Gastroesophageal sphincter (tissue), 4 donors: ENCODE data around the gene PRDM15. TPM values are rescaled to one million over a fixed set of nuclear protein-coding genes. Genes with fewer than 3 reads are reported as not detected.

Source experiments
- ATAC-seq: fragments of 150-250 bp; one replicate; pipeline ENCODE4 v1.9.1; 2016; ENCODE audit warnings: mild to moderate bottlenecking, moderate library complexity
- H3K27ac ChIP-seq, 4 donors: fragments of 200-600 bp; sonication (generic) in 3 of 4; 1 replicate in 3 of 4; 2 replicates in 1 of 4; pipeline ENCODE4 v1.5.1; 2016 to 2019
- H3K27me3 ChIP-seq: fragments of 200-600 bp; sonication (generic); one replicate; pipeline ENCODE4 v1.5.1; 2019
- H3K36me3 ChIP-seq, 2 donors: fragments of 200-600 bp; sonication (generic); one replicate each; pipeline ENCODE4 v1.5.1; 2019; ENCODE audit warnings: control low read depth in 1 of 2
- H3K4me1 ChIP-seq, 3 donors: fragments of 200-600 bp; sonication (generic); 1 replicate in 2 of 3; 2 replicates in 1 of 3; pipeline ENCODE4 v1.5.1; 2016 to 2019; ENCODE audit warnings: control low read depth in 2 of 3
- H3K4me3 ChIP-seq, 2 donors: fragments of 200-600 bp; sonication (generic); one replicate each; pipeline ENCODE4 v1.5.1; 2019; ENCODE audit warnings: mild to moderate bottlenecking in 1 of 2, moderate library complexity in 1 of 2
- H3K9me3 ChIP-seq, 3 donors: fragments of 200-600 bp; sonication (generic); one replicate each; pipeline ENCODE4 v1.5.1; 2017 to 2019; ENCODE audit warnings: control low read depth in 2 of 3
- EP300 ChIP-seq: sonication (generic); formaldehyde crosslinking; IDR thresholded peaks from one replicate; pipeline ENCODE4 v1.6.1; 2017; ENCODE audit warnings: antibody characterized with exemption, mild to moderate bottlenecking
- POLR2A ChIP-seq, 2 donors: fragments of 450-650 bp; IDR thresholded peaks; one replicate each; pipeline ENCODE4 v1.6.1; 2017; ENCODE audit warnings: antibody characterized with exemption in 2 of 2, mild to moderate bottlenecking in 2 of 2, moderate library complexity in 1 of 2
- POLR2AphosphoS5 ChIP-seq: sonication (generic); formaldehyde crosslinking; IDR thresholded peaks from one replicate; pipeline ENCODE4 v1.6.1; 2017; ENCODE audit warnings: antibody characterized with exemption
- WGBS, 2 donors: methylation state at CpG; one replicate each; pipeline ENCODE4 v1.1.5; 2018; ENCODE audit warnings: low coverage in 1 of 2; 5-methylcytosine and 5-hydroxymethylcytosine counted together
- total RNA-seq, 4 donors: library from RNA; depleted of rRNA; stranded (reverse); fragments of >200 nt; gene quantifications; one replicate each; pipeline ENCODE4 v1.1.0, GENCODE V29; 2016
- TF ChIP-seq, protein P1 (sequence below), 4 experiments: fragments of 200-600 bp in 2 of 4; fragments of 450-650 bp in 2 of 4; sonication (generic) in 1 of 4; IDR thresholded peaks; one replicate each; pipeline ENCODE4 v1.5.1; 2017 to 2019; ENCODE audit warnings: antibody characterized with exemption in 4 of 4, mild to moderate bottlenecking in 2 of 4, moderate library complexity in 2 of 4

PRDM15 gene
- total RNA-seq, 4 donors from 2014 or later: 2.9 to 8.2 (median 7.2) TPM

DNA sequence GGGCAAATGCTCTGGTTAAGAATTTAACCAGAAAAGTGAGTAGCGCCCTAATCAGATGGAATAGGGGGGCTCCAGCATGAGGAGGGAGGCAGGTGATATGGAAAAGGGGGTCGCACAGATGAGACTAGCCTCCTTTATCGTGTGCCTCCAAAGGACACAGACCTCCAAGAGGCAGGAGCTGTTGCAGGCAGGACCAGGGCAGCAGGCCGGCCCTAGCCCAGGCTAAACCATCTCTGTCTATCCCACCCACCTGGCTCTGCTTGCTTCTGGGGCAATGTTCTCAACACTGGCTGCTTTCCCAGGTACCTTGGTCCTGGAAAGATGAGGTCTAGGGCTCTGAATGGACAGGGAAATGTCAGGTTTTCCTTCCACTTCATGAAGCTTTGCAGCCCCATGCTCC is 38.4 kb upstream of the PRDM15 start:
- 89 to 95% methylated on average over 3 to 4 of the region's 4 CpGs for WGBS, 2 donors
- peaks cover 0 to 70% of the 10 kb centered on the region in 2 donors for H3K36me3 ChIP-seq

DNA sequence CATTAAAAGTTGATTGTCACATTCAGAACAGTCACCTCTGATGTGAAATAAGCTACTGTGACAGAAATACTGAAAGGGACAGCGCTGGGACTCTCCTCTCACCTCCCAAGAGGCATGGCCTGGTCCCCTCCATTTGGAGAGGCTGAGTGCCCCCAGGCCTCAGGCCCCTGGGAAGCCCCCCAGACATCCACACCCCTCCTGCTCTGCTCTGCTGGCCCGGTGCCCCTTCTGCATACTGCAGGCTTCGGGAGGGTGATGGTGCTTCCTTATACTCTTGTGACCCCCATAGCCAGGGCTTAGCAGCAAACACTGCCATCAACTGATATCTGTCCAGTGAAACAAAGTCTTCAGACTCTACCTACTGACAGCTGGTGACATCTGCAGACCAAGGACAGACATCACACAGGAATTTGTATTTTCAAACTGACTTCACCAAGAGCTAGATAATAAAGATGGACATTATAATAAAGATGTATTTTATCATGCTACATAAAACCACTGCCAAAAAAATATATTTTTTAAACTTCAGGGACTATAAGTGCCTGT is 37.8 kb upstream of the PRDM15 start:
- no peak for TF ChIP-seq EP300
- TF ChIP-seq POLR2AphosphoS5: no peak
- TF ChIP-seq, protein P1, sequence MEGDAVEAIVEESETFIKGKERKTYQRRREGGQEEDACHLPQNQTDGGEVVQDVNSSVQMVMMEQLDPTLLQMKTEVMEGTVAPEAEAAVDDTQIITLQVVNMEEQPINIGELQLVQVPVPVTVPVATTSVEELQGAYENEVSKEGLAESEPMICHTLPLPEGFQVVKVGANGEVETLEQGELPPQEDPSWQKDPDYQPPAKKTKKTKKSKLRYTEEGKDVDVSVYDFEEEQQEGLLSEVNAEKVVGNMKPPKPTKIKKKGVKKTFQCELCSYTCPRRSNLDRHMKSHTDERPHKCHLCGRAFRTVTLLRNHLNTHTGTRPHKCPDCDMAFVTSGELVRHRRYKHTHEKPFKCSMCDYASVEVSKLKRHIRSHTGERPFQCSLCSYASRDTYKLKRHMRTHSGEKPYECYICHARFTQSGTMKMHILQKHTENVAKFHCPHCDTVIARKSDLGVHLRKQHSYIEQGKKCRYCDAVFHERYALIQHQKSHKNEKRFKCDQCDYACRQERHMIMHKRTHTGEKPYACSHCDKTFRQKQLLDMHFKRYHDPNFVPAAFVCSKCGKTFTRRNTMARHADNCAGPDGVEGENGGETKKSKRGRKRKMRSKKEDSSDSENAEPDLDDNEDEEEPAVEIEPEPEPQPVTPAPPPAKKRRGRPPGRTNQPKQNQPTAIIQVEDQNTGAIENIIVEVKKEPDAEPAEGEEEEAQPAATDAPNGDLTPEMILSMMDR (IDR thresholded peaks at IDR 0.05): no peak
- Histone ChIP-seq H3K27me3 (no peaks in the 10 kb centered on the region), H3K9me3 (no peaks in the 10 kb centered on the region), H3K27ac (no peak overlapping the region), H3K4me1 (peaks cover 0 to 2% (median 0%) of the 10 kb centered on the region in 3 donors), H3K36me3 (peaks cover 0 to 74% of the 10 kb centered on the region in 2 donors), H3K4me3 (no peak overlapping the region)
- 85 to 100% methylated on average over 1 to 3 of the region's 3 CpGs for WGBS, 2 donors
- ATAC-seq: no peak

More for the DNA sequence above, 38.4 kb upstream of the PRDM15 start:
- no peak for ATAC-seq
- peaks cover 0 to 8% (median 0%) of the 10 kb centered on the region in 3 donors for H3K4me1 ChIP-seq
- no peaks in the 10 kb centered on the region for H3K27me3 ChIP-seq
- H3K4me3 ChIP-seq: no peak overlapping the region
- TF ChIP-seq, protein P1 (IDR thresholded peaks at IDR 0.05): no peak
- no peak for TF ChIP-seq POLR2AphosphoS5
- no peak for TF ChIP-seq EP300
- TF ChIP-seq POLR2A (IDR thresholded peaks at IDR 0.05): no peak
- no peaks in the 10 kb centered on the region for H3K9me3 ChIP-seq
- no peak overlapping the region for H3K27ac ChIP-seq

DNA sequence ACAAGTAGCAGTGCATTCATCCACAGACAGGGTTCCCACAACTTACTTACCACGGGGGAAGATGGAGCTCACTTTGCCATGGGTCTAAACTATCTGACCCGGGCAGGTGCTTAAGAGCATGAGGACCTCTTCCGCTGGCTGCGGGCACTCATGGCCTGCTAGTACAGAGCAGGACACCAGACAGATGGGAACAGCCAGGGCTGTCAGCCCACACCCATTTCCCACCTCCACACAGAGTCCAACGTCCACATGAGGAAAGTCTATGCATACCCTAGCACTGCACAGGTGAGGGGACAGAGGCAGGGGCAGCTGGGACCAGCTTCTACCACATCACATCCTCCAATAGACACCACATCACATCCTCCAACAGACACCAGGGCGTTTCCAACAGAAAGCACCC is 35.8 kb upstream of the PRDM15 start:
- Histone ChIP-seq H3K36me3 (peaks cover 0 to 94% of the 10 kb centered on the region in 2 donors), H3K27ac (no peak overlapping the region), H3K27me3 (no peaks in the 10 kb centered on the region), H3K9me3 (no peaks in the 10 kb centered on the region), H3K4me1 (no peaks in the 10 kb centered on the region), H3K4me3 (no peak overlapping the region)
- ATAC-seq: no peak
- 80 to 100% methylated on average over 1 to 2 of the region's 6 CpGs for WGBS, 2 donors
- TF ChIP-seq, protein P1 (IDR thresholded peaks at IDR 0.05): no peak
- TF ChIP-seq EP300 (no peak), POLR2A (IDR thresholded peaks at IDR 0.05) (no peak), POLR2AphosphoS5 (no peak)

DNA sequence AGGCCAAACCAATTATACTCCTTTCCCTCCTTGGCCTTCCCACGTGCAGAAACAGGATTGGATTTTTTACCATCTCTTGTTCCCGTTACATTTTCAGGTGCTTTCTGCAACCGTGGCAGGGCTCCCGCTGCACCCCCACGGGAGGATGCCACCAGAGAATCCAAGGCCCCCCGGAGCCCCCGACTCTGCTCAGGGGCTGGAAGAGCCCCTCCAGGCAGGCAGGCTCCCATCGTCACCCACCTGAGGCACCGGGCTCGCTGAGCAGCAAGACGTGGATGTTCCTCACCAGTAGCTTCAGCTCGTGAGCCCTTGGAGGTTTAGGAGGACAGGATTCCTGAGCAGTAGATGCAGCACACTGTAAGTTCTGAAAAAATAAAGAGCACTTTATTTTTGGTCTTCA is 35.2 kb upstream of the PRDM15 start:
- H3K4me3 ChIP-seq: no peak overlapping the region
- H3K27me3 ChIP-seq: no peaks in the 10 kb centered on the region
- ATAC-seq: no peak
- no peaks in the 10 kb centered on the region for H3K4me1 ChIP-seq
- TF ChIP-seq POLR2A (IDR thresholded peaks at IDR 0.05) (no peak), EP300 (no peak), POLR2AphosphoS5 (no peak)
- TF ChIP-seq, protein P1 (IDR thresholded peaks at IDR 0.05): no peak
- no peaks in the 10 kb centered on the region for H3K9me3 ChIP-seq
- H3K27ac ChIP-seq: no peak overlapping the region
- 86% methylated on average over 5 of the region's 12 CpGs; no CpG with 5 or more reads in 1 of the 2 donors for WGBS, 2 donors
- peaks cover 0 to 98% of the 10 kb centered on the region in 2 donors for H3K36me3 ChIP-seq

DNA sequence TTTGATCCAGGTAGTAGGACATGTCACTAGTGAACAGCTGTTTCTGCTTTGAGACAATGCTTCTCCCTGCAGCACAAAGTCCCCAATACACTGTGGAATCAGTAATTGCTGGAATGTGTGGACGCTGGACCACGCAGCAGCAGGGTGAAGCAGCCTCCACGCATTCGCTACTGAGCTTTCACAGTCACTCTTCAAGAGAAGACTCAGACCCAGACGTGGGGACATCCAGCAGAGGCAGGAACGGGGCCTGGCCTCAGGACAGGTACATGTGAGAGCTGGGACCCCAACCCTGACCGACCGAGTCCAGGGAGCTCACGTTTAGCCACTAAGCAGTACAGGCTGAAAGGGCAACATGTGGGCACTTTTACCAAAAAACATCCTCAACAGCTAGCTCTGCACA is 34.1 kb upstream of the PRDM15 start:
- 82% methylated on average over 5 of the region's 9 CpGs; no CpG with 5 or more reads in 1 of the 2 donors for WGBS, 2 donors
- TF ChIP-seq EP300 (no peak), POLR2A (IDR thresholded peaks at IDR 0.05) (no peak), POLR2AphosphoS5 (no peak)
- TF ChIP-seq, protein P1 (IDR thresholded peaks at IDR 0.05): no peak
- Histone ChIP-seq H3K4me1 (no peaks in the 10 kb centered on the region), H3K4me3 (no peak overlapping the region), H3K27ac (no peak overlapping the region), H3K27me3 (no peaks in the 10 kb centered on the region), H3K36me3 (peaks cover 0 to 98% of the 10 kb centered on the region in 2 donors), H3K9me3 (no peaks in the 10 kb centered on the region)
- ATAC-seq: no peak
